PC-9 (cell line): Measurements from ENCODE around the gene ENPP5.

Experiments used
- CTCF ChIP-seq: fragments of 200-600 bp; sonication (generic); conservative IDR thresholded peaks from 2 replicates; pipeline ENCODE4 v1.6.1; 2017; ENCODE audit warnings: mixed run types, antibody characterized with exemption, mild to moderate bottlenecking, moderate library complexity
- EZH2 ChIP-seq: fragments of 200-600 bp; sonication (generic); IDR thresholded peaks from 2 replicates; pipeline ENCODE4 v1.8.0; 2017; ENCODE audit warnings: antibody characterized with exemption, low read depth

DNA sequence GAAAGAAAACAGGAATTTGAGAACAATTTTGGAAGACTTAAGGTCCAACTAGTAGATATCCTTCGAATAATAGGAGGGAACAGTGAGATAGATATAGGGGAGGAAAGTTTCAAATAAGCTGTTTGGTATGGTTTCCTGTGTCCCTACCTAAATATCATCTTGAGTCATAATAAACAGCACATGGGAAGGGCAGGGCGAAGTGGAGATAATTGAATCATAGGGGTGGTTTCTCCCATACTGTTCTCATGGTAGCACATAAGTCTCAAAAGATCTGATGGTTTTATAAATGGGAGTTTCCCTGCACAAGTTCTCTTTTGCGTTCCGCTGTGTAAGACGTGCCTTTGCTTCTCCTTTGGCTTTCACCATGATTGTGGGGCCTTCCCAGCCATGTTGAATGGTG lies 39.5 kb upstream of the ENPP5 start:
- TF ChIP-seq CTCF (no peak), EZH2 (no peak)
